ENCODE measurements around the gene RHBDD1.

The RHBDD1 gene

DNA sequence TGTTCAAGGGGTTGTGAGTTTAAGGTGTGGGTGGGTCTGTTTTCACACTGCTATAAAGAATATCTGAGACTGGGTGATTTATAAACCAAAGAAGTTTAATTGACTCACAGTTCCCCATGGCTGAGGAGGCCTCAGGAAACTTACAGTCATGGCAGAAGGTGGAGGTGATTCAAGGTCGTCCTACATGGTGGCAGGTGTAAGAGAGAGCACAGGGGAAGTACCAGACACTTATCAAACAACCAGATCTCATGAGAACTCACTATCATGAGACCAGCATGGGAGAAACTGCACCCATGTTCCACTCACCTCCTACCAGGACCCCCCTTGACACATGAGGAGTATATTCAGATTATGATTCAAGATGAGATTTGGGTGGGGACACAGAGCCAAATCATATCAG is 38.0 kb downstream of the RHBDD1 start:
- DNase-seq: no peak
- Histone ChIP-seq H3K9me3 (no peaks in the 10 kb centered on the region), H3K36me3 (no peaks in the 10 kb centered on the region), H3K27me3 (no peaks in the 10 kb centered on the region), H3K4me3 (ENCODE audit: low read depth, low read length) (no peak overlapping the region), H3K4me1 (no peaks in the 10 kb centered on the region)
- TF ChIP-seq, protein P1, sequence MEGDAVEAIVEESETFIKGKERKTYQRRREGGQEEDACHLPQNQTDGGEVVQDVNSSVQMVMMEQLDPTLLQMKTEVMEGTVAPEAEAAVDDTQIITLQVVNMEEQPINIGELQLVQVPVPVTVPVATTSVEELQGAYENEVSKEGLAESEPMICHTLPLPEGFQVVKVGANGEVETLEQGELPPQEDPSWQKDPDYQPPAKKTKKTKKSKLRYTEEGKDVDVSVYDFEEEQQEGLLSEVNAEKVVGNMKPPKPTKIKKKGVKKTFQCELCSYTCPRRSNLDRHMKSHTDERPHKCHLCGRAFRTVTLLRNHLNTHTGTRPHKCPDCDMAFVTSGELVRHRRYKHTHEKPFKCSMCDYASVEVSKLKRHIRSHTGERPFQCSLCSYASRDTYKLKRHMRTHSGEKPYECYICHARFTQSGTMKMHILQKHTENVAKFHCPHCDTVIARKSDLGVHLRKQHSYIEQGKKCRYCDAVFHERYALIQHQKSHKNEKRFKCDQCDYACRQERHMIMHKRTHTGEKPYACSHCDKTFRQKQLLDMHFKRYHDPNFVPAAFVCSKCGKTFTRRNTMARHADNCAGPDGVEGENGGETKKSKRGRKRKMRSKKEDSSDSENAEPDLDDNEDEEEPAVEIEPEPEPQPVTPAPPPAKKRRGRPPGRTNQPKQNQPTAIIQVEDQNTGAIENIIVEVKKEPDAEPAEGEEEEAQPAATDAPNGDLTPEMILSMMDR (IDR thresholded peaks at IDR 0.05; ENCODE audit: low read depth, low read length): no peak

DNA sequence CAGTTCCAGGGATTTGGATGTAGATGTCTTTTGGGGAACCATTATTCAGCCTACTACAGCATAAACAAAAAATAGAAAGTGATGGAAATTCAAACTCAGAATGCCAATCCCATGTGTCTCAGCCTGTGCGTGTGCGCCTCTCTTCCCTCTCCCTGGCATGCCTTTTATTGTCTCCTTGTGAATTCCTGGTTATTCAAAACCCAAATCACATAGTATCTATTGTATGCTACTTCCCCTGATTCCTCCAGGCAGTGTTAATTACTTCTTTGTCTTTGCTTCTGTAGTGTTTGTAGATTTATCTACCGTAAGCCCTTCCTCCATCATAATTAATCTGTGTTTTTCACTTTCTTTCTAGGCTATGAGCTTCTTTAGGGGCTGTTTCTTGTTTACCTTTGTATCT is 38.9 kb downstream of the RHBDD1 start:
- TF ChIP-seq, protein P1 (IDR thresholded peaks at IDR 0.05; ENCODE audit: low read depth, low read length): no peak
- Histone ChIP-seq H3K36me3 (no peaks in the 10 kb centered on the region), H3K9me3 (no peaks in the 10 kb centered on the region), H3K27me3 (no peaks in the 10 kb centered on the region), H3K4me1 (no peaks in the 10 kb centered on the region), H3K4me3 (ENCODE audit: low read depth, low read length) (no peak overlapping the region)
- no peak for DNase-seq

DNA sequence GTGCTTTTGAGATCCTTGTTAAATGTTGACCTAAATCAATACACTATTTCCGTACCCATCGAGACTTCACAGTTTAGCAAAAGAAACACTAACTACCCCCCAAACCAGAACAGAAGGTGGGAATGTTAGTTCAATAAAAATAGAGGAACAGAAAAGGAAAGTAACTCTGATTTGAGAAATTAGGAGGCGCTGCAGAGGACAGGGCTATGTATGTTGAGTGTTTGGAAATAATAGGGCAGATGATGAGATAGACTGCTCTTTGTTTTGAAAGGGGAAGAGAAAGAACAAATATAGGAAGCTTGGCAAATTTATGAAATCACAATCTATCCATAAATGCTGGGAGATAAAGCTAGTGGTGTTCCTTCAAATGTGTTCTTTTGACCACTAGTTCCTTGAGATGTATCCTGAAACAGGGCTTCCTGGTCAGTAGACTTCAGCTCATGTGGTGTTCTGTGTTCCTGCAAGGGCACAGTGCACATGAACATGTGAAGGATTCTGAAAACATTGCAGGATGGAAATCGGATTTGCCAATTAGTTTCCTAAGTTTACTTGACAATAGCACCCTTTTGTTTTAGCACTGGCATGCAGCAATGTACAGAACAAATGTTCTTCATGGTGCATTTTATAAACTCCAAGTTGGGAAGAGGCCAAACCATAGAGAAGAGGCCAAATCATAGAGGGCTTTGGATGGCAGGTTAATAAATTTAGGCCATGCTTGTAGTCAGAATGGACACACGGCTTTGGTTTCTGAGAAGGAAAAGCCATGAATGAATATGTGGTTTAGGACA is 39.8 kb downstream of the RHBDD1 start:
- Histone ChIP-seq H3K4me3 (ENCODE audit: low read depth, low read length) (no peak overlapping the region), H3K36me3 (no peaks in the 10 kb centered on the region), H3K4me1 (no peaks in the 10 kb centered on the region), H3K9me3 (no peaks in the 10 kb centered on the region), H3K27me3 (no peaks in the 10 kb centered on the region)
- DNase-seq: no peak
- TF ChIP-seq, protein P1 (IDR thresholded peaks at IDR 0.05; ENCODE audit: low read depth, low read length): no peak

DNA sequence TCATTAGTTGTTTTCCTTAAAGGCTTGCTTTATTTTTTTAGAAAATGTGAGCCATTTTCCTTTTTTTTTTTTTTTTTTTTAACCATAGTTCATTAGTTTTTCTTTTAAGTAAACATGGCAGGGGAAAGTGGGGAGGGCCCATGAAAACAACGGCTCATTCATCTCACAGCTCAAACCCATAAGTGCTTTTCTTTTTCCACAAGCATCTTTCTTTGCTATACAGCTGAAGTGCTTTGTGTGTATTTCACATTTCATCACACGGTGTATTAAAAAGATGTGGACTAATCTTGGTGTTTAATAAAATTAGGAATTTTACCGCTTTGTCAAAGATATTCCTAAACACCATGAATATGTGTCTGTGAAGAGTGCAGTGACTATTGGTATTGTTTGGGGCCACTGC is 41.6 kb downstream of the RHBDD1 start:
- DNase-seq: no peak
- Histone ChIP-seq H3K36me3 (no peaks in the 10 kb centered on the region), H3K4me1 (no peaks in the 10 kb centered on the region), H3K4me3 (ENCODE audit: low read depth, low read length) (no peak overlapping the region), H3K9me3 (no peaks in the 10 kb centered on the region), H3K27me3 (no peaks in the 10 kb centered on the region)
- TF ChIP-seq, protein P1 (IDR thresholded peaks at IDR 0.05; ENCODE audit: low read depth, low read length): no peak

DNA sequence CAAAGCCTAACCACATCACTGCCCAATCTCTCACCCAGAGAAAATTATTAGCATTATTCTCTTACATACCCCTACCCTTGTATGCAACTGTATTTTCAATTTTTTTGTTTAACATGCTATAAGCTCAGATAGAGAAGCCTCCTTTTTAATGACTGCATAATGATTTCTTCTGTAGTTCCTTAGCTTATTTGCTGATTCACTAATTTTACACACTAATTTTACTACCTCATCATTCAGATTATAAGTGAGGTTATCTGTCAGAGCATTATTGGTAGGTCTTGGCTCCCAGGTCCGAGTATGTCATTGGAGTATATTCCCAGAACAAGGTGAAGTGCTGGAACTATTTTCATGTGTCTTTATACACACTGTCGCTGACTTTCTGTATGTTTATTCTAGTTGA is 45.4 kb downstream of the RHBDD1 start:
- Histone ChIP-seq H3K4me1 (peaks cover 15% of the 10 kb centered on the region), H3K27me3 (no peaks in the 10 kb centered on the region), H3K36me3 (no peaks in the 10 kb centered on the region), H3K9me3 (no peaks in the 10 kb centered on the region), H3K4me3 (ENCODE audit: low read depth, low read length) (no peak overlapping the region)
- no peak for DNase-seq
- TF ChIP-seq, protein P1 (IDR thresholded peaks at IDR 0.05; ENCODE audit: low read depth, low read length): no peak

DNA sequence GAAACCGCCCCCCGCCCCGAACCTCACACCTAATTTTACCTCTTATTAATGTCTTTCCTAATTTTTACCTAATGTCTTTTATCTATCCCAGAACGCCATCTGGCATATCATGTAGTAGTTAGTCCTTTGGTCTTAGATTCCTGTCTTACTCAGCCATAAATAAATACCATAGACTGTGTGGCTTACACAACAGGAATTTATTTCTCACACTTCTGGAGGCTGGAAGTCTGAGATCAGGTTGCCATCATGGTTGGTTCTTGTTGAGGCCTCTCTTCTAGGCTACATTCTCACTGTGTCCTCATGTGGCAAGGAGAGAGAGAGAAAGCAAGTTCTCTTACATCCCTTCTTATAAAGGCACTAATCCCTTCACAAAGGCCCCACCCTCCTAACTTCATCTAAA is 46.8 kb downstream of the RHBDD1 start:
- no peaks in the 10 kb centered on the region for H3K27me3 ChIP-seq
- TF ChIP-seq, protein P1 (IDR thresholded peaks at IDR 0.05; ENCODE audit: low read depth, low read length): no peak
- H3K4me3 ChIP-seq (ENCODE audit: low read depth, low read length): no peak overlapping the region
- H3K4me1 ChIP-seq: peaks cover 15% of the 10 kb centered on the region
- H3K36me3 ChIP-seq: no peaks in the 10 kb centered on the region
- DNase-seq: no peak
- no peaks in the 10 kb centered on the region for H3K9me3 ChIP-seq
